Erythroblast (primary cell): ENCODE measurements around the gene CD74.
A peak's percentile ranks its signal among the peaks of the same experiment; 100 is the strongest.
"Not testable (repeated sequence)": the region's sequence is repeated elsewhere in the genome, so short reads cannot be mapped to it uniquely, and the experiment has no call there.

Experiments
- DNase-seq, 2 experiments: peaks; one replicate each; lab custom pipeline; 2025; lab: John Stamatoyannopoulos, UW
- GATA1 ChIP-seq: IDR thresholded peaks from 2 replicates; pipeline ENCODE4 v1.6.1; 2011; ENCODE audit warnings: low read depth, mild to moderate bottlenecking, control low read depth, low read length, moderate library complexity
- POLR2A ChIP-seq: IDR thresholded peaks from 2 replicates; pipeline ENCODE4 v1.6.1; 2011; ENCODE audit warnings: mild to moderate bottlenecking, low read length

CD74 gene

GRCh38 chr5:150431574-150431973 is 18.9 kb upstream of the CD74 start:
- TF ChIP-seq POLR2A (no peak), GATA1 (no peak)
- DNase-seq = no peak

- TF ChIP-seq POLR2A (no peak), GATA1 (no peak)
- no peak for DNase-seq
Measured at GRCh38 chr5:150431048-150431447, 18.3 kb upstream of the CD74 start.

DNA sequence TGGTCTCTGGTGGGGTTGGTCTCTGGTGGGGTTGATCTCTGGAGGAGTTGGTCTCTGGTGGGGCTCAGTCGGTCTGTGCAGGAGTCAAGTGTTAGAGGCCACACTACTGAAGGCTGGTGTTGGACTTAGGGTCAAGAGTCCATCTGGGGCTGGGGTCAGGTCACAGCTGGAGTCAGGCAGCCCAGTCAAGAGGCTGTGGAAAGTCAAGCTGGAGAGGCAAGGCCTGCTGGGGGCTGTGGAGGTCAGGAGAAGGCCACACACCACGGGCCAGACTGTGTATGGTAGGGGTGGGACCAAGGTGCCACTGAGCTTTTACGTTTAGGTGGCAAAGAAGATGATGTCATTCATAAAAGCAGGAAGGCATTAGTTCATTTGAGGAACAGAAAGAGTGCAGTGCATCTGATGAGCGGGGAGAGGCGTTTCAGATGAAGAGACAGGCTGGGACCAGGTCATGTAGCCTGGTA is 16.7 kb upstream of the CD74 start:
- TF ChIP-seq POLR2A (no peak), GATA1 (no peak)
- no peak for DNase-seq

DNA sequence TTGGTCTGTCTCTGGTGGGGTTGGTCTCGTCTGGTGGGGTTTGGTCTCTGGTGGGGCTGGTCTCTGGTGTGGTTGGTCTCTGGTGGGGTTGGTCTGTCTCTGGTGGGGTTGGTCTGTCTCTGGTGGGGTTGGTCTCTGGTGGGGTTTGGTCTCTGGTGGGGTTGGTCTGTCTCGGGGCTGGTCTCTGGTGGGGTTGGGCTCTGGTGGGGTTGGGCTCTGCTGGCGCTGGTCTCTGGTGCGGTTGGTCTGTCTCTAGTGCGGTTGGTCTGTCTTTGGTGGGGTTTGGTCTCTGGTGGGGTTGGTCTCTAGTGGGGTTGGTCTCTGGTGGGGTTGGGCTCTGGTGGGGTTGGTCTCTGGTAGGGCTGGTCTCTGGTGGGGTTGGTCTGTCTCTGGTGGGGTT is 16.3 kb upstream of the CD74 start:
- TF ChIP-seq POLR2A (no peak), GATA1 (no peak)
- DNase-seq = no peak

DNA sequence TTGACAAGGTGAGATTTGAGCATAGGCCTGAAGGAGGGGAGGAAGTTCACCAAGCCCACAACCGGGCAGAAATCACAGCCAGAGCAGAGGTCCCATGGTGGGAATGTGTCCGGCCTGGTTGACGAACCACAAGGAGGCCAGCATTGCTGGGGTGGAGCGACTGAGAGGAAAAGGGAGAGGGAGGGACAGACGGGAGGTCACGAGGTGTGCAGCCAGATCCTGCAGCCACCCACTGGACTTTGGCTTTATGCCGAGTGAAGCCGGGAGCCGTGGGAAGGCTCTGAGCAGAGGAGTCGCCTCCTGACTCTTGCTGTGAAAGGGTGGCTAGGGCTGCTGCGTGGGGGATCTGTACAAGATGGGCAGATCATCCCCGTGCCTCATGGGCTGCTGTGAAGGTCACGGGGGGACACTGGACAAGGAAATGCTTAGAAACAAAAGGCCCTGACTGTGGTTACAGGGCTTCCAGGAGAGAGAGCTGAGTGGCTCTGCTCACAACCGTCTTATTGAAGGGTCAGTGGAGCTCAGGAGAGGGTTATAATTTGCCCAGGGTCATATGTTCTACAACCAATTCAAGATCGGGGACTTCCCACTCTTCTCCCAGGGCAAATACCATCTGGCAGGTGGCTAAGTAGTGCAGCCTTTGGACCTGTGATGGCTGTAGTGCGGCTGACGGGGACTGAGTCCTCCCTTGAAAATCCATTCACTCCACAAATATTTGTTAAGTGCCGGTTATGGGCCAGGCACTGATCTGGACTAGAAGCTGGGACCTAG is 15.6 kb upstream of the CD74 start:
- TF ChIP-seq POLR2A (no peak), GATA1 (no peak)
- no peak for DNase-seq

GRCh38 chr5:150426165-150426564 is 13.5 kb upstream of the CD74 start:
- DNase-seq = not testable (repeated sequence)

DNA sequence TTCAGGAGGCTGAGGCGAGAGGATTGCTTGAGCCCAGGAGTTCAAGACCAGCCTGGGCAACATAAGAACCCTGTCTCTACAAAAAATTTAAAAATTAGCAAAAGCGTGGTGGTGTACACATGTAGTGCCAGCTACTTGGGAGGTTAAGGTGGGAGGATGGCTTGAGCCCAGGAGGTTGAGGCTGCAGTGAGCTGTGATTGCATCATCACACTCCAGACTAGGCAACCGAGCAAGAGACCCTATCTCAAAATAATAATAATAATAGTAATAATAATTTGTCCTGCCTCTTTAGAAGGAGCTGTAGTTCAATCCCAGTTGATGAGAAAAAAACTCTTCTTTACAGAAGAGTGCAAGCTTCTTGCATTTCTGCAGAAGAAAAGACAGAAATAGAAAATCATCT is 10.0 kb upstream of the CD74 start:
- DNase-seq = no peak
- TF ChIP-seq POLR2A = no peak

GRCh38 chr5:150422075-150422474 is 9.4 kb upstream of the CD74 start:
- TF ChIP-seq POLR2A = no peak
- TF ChIP-seq GATA1 = no peak
- no peak for DNase-seq

DNA sequence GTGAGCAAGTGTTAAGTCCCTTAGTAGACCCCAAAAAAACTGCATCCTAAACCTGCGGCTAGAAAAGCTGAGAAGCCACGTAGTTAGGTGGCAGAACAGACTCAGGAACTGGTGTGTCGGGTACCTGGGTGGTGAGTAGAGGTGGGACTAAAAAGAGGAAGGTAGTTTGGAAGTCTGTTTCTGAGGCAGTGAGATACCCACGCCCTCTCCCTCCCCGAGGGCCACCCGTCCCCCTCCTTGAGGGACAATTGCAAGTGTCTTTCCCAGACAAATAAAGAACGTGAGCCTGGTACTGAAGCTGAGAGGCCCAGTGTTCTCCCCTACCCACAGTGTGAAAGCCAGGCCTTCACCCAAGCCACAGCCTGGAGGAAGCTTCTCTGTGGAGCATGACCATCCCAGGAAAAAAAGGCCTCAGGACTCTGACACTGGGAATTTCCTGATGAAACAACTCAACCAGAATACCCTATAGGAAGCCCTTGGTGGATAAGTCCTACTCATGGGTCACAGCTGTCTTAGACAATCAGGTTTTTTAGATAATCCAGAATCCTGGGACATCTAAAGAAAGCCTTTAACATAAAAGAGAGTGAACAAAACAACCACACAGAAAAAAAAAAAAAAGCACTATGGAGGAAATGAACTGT is 7.0 kb upstream of the CD74 start:
- no peak for DNase-seq
- TF ChIP-seq GATA1 = no peak
- TF ChIP-seq POLR2A = no peak

GRCh38 chr5:150413902-150414790 is 1.4 kb upstream of the CD74 start:
- not testable (repeated sequence) for DNase-seq

- DNase-seq = no peak
- TF ChIP-seq GATA1 (no peak), POLR2A (no peak)
Measured at GRCh38 chr5:150413176-150413901, 629 bp upstream of the CD74 start.

GRCh38 chr5:150411245-150411979 is 1.3 kb downstream of the CD74 start:
- peak; percentile 24 to 31 for DNase-seq
- TF ChIP-seq POLR2A (no peak), GATA1 (no peak)

- TF ChIP-seq GATA1 = no peak
- no peak for TF ChIP-seq POLR2A
- peak; percentile 55 to 63 for DNase-seq
Measured at GRCh38 chr5:150410524-150411244, 2.0 kb downstream of the CD74 start.
